ENCODE measurements around the gene HOXA4.

Gene HOXA4

GRCh38 chr7:27101957-27102580 lies 28.5 kb downstream of the HOXA4 start:
- no peak for DNase-seq

GRCh38 chr7:27101171-27101956 lies 29.2 kb downstream of the HOXA4 start:
- no peak for DNase-seq

GRCh38 chr7:27100694-27101170 lies 29.8 kb downstream of the HOXA4 start:
- DNase-seq = no peak

GRCh38 chr7:27099453-27100370 lies 30.8 kb downstream of the HOXA4 start:
- DNase-seq = no peak

GRCh38 chr7:27098578-27099451 lies 31.7 kb downstream of the HOXA4 start:
- DNase-seq = no peak

GRCh38 chr7:27097686-27098577 lies 32.6 kb downstream of the HOXA4 start:
- DNase-seq = no peak

GRCh38 chr7:27096768-27097514 lies 33.6 kb downstream of the HOXA4 start:
- peak; percentile 58 for DNase-seq

GRCh38 chr7:27095897-27096767 lies 34.4 kb downstream of the HOXA4 start, which contains the start of gene HOXA1:
Gene HOXA1, minus strand, starts transcription at chr7:27096000. Its CDS starts 88 bp downstream, at chr7:27095912.
- DNase-seq = peak; percentile 86

- no peak for DNase-seq
These were observed 35.3 kb downstream of the HOXA4 start for GRCh38 chr7:27095050-27095896.

- no peak for DNase-seq
These were observed 36.1 kb downstream of the HOXA4 start for GRCh38 chr7:27094304-27095049.

- DNase-seq = no peak
These were observed 37.2 kb downstream of the HOXA4 start for GRCh38 chr7:27093184-27093895.

- no peak for DNase-seq
These were observed 37.8 kb downstream of the HOXA4 start for GRCh38 chr7:27092819-27093110.

GRCh38 chr7:27091941-27092818 lies 38.4 kb downstream of the HOXA4 start:
- DNase-seq = peak; percentile 45

GRCh38 chr7:27091105-27091504 lies 39.5 kb downstream of the HOXA4 start:
- peak; percentile 97 for DNase-seq

- DNase-seq = no peak
These were observed 42.3 kb downstream of the HOXA4 start for GRCh38 chr7:27088002-27088922.
